RWPE1 (cell line): Measurements from ENCODE around the gene CALML5.

Experiments
- CTCF ChIA-PET: fragments of 350-600 bp; sonication (Branson Sonifier 250); formaldehyde crosslinking; extraction: SDS; loops from one replicate; lab custom pipeline; 2021; lab: Yijun Ruan, JAX
- POLR2A ChIA-PET: fragments of 400-600 bp; formaldehyde crosslinking; extraction: SDS; loops from one replicate; lab custom pipeline; 2020; ENCODE audit warnings: antibody characterized with exemption; ENCODE audit not compliant: low non-redundant PET; lab: Yijun Ruan, JAX
- DNase-seq: peaks from one replicate; pipeline ENCODE4 v3.0.0; 2012; ENCODE audit warnings: low spot score
- H3K27ac ChIP-seq: fragments of 450-650 bp; 2 replicates; pipeline ENCODE4 v1.5.1; 2017
- TF ChIP-seq, protein P1 (sequence below): fragments of 450-650 bp; conservative IDR thresholded peaks from 2 replicates; pipeline ENCODE4 v1.5.1; 2017; ENCODE audit warnings: low read depth, mild to moderate bottlenecking

The CALML5 gene

DNA sequence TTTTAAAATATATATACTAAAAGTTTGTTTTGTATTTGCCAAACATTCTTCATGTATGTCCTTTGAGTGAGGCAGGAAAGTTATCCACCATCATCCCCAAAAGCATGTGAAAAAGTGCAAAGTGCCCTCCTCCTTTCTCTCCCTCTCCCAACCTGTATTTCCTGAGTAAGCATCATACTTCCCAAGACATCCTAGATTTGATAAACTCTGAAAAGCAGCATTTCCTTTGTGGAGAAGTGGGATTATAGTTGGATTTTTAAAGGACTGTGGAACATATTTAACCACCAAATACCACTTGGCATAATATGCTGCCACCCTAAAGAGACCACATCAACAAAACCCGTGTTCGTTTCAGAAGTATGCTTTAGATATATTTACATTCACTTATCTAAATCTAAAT is 50.1 kb downstream of the CALML5 start:
- ChIA-PET CTCF (no interaction called here), POLR2A (no interaction called here)
- TF ChIP-seq, protein P1, sequence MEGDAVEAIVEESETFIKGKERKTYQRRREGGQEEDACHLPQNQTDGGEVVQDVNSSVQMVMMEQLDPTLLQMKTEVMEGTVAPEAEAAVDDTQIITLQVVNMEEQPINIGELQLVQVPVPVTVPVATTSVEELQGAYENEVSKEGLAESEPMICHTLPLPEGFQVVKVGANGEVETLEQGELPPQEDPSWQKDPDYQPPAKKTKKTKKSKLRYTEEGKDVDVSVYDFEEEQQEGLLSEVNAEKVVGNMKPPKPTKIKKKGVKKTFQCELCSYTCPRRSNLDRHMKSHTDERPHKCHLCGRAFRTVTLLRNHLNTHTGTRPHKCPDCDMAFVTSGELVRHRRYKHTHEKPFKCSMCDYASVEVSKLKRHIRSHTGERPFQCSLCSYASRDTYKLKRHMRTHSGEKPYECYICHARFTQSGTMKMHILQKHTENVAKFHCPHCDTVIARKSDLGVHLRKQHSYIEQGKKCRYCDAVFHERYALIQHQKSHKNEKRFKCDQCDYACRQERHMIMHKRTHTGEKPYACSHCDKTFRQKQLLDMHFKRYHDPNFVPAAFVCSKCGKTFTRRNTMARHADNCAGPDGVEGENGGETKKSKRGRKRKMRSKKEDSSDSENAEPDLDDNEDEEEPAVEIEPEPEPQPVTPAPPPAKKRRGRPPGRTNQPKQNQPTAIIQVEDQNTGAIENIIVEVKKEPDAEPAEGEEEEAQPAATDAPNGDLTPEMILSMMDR, result no peak
- no peak overlapping the region for H3K27ac ChIP-seq
- no peak for DNase-seq
